Testis (tissue), 2 donors: ENCODE measurements around the gene CYP21A2.

ENCODE experiments used
- POLR2A ChIP-seq: fragments of 450-650 bp; IDR thresholded peaks from one replicate; pipeline ENCODE4 v1.6.1; 2017; ENCODE audit warnings: antibody characterized with exemption, mild to moderate bottlenecking, moderate library complexity
- TF ChIP-seq, protein P1 (sequence below), 3 experiments: fragments of 450-650 bp in 2 of 3; fragments of 200-600 bp in 1 of 3; sonication (generic) in 1 of 3; IDR thresholded peaks; one replicate each; pipeline ENCODE4 v1.5.1; 2016 to 2019; ENCODE audit warnings: antibody characterized with exemption in 3 of 3, mild to moderate bottlenecking in 2 of 3, moderate library complexity in 1 of 3

DNA sequence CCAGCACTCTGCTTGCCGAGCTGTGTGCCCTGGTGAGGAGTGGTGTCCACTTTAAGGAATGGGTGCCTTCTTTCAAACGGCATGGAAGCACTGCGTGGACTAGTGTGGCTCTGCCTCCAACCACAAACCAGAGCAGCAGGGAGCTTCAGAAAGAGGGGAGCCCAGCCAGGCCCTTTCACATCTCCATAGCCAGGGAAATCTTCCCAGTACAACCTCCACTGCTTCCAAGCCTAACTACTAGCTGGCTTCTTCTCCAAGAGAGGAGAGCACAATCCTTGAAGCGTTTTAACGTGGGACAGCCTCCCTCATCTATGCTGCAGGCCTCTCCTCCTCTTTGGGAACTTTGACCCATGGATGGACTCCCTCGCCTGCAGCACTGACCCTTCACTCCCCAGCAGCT, 44.3 kb downstream of the CYP21A2 start:
- TF ChIP-seq, protein P1, sequence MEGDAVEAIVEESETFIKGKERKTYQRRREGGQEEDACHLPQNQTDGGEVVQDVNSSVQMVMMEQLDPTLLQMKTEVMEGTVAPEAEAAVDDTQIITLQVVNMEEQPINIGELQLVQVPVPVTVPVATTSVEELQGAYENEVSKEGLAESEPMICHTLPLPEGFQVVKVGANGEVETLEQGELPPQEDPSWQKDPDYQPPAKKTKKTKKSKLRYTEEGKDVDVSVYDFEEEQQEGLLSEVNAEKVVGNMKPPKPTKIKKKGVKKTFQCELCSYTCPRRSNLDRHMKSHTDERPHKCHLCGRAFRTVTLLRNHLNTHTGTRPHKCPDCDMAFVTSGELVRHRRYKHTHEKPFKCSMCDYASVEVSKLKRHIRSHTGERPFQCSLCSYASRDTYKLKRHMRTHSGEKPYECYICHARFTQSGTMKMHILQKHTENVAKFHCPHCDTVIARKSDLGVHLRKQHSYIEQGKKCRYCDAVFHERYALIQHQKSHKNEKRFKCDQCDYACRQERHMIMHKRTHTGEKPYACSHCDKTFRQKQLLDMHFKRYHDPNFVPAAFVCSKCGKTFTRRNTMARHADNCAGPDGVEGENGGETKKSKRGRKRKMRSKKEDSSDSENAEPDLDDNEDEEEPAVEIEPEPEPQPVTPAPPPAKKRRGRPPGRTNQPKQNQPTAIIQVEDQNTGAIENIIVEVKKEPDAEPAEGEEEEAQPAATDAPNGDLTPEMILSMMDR (IDR thresholded peaks at IDR 0.05): no peak
- TF ChIP-seq POLR2A: no peak
